Stimulated activated CD4-positive, alpha-beta T cell treated with anti-CD3 and anti-CD28 coated beads, TNF-alpha, amount 100 ng/mL, for 1 hour (primary cell): Measurements from ENCODE around the gene ANGEL2.
"Not testable (repeated sequence)": the region's sequence is repeated elsewhere in the genome, so short reads cannot be mapped to it uniquely, and the experiment has no call there.

Experiments
- DNase-seq, 3 donors: peaks; one replicate each; pipeline ENCODE4 v3.0.0-alpha.2; 2020; ENCODE audit warnings: low read depth in 3 of 3, low spot score in 1 of 3

The ANGEL2 gene

DNA sequence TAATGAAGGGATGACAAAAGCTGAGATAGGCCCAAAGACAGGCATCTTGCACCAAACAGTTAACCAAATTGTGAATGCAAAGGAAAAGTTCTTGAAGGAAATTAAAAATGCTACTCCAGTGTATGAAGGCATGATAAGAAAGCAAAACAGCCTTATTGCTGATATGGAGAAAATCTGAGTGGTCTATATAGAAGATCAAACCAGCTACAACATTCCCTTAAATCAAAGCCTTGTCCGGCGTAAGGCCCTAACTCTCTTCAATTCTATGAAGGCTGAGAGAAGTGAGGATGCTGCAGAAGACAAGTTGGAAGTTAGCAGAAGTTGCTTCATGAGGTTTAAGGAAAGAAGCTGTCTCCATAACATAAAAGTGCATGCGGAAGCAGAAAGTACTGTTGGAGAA lies 4.3 kb upstream of the ANGEL2 start:
- no peak for DNase-seq

DNA sequence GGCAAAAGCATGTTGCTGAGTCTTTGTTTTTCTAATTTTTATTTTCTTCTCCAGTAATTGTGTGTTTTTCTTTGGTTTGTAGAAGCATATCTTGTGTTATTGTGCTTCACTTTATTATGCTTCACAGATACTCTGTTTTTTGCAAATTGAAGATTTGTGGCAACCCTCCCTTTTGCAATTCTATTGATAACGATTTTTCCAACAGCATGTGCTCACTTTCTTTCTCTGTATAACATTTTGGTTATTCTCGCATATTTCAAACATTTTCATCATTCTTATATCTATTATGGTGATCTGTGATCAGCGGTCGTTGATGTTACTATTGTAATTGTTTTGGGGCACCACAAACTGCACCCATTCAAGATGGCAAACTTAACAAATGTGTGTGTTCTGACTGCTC lies 3.8 kb upstream of the ANGEL2 start:
- no peak for DNase-seq

DNA sequence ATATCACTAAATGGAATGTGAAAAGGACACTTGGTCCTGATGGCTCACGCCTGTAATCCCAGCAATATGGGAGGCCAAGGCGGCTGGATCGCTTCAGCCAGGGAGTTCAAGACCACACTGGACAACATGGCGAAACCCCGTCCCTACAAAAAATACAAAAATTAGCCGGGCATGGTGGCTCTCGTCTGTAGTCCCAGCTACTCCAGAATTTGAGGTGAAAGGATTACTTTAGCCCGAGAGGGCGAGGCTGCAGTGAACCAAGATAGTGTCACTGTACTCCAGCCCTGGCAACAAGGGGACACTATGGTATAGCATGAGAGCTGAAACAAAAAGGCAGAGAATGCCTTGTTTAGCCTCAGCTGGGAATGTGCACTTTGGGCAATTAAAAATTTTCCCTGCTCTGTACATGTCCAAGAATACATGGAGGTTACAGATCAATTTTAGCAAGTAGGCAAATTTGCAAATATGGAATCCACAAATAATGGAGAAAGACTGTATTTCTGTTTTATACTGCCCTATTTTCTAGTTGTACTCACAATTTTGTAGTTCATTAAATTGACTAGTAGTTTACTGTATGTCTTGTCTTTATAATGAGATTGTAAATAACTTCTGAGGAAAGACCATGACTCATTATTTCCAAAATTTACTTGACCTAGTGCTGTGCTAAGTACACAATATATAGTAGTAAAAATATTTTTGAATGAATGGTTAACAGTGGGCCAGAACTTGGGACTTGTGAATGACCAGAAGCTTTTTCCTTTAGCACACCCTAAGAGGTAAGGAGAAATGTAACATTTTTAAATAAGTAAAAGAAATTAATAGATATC lies 2.0 kb upstream of the ANGEL2 start:
- DNase-seq = no peak

DNA sequence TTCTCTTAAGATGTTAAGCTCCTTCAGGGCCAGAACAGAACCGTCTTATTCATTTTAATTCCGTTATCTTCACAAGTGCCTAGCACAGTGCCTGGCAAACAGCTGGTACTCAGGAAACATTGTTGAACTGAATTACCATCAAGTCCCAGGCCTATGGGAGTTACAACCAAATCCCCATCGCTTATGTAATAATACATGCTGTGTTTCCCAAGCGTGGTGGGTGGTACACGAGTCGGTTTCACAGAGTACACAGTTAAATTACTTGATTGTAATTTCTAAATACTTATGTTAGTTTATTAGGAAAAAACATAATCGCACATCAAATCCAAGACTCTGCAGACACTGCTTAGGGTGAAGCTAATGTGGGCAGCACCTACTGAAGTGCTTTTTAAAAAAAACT lies 1.0 kb downstream of the ANGEL2 start:
- DNase-seq = no peak

DNA sequence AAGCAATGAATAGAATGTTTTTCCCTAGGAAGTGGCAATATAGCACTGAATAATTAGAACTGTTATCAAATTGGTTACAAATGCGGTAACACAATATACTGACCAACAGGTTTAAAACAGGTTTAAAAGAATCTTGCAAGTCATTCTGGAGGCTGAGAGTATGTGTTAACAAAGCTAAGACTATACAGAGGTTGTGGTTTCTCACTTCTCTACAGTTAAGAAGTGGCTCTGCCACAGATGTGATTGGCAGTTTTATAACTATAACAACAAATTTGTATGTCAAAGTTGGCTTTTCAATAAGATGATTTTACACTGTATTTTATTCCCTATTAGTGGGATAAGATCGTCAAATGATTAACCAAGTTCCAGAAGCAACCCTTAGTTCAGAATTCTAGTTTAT lies 7.1 kb downstream of the ANGEL2 start:
- DNase-seq = no peak

DNA sequence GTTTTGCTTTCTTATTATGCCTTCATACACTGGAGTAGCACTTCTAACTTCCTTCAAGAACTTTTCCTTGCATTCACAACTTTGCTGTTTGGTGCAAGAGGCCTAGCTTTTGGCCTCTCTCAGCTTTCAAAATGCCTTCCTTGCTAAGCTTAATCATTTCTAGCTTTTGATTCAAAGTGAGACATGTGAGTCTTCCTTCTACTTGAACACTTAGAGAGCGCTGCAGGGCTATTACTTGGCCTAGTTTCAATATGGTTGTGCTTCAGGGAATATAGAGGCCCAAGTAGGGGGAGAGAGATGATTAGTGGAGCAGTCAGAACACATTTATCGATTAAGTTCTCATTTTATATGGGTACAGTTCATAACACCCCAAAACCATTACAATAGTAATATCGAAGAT lies 12.4 kb downstream of the ANGEL2 start:
- no peak for DNase-seq

DNA sequence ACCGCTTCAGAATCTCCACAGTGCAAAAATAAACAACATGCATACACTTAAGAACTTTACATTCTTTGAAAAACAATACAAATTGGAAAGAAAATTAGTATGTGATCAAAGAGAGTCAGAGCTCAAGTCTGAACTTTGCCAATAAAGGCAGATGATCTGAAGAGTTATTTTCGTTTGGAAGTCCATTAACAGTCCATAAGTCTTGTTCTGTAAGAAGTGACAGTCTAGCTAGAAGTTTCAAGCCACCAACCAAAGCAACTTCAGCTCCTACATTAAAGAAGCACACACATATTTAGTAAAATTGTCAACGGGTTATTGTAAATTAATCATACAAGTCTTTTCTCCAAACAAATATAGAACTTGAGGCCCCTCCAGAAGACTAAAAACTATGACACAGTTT lies 20.7 kb downstream of the ANGEL2 start:
- no peak for DNase-seq

DNA sequence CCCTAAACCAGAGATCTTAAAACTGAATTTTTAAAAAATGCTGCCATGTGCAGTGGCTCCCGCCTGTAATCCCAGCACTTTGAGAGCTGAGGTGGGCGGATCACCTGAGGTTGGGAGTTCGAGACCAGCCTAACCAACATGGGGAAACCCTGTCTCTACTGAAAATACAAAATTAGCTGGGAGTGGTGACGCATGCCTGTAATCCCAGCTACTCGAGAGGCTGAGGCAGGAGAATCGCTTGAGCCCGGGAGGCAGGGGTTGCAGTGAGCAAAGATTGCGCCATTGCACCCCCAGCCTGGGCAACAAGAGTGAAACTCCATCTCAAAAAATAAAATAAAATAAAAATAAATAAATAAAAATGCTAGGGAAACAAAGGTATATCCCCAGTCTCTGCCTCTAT lies 21.7 kb downstream of the ANGEL2 start:
- not testable (repeated sequence) for DNase-seq

DNA sequence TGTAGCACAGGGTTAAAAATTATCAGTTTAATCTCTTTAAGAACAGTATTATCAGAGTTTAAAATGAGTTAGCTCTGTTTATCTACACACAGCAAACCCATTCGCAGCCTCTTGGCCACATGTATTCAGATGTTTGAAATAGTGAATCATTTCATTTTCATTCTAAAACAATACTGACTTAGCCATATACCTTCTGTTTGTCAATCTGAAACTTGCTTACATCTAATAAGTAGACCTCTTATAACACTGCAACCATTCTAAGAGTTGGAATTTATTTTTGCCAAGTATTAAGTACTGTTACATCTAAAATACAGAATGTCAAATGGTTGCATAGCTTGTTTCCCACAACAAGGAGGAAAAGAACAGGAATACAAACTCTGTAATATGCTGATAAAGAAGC lies 25.4 kb downstream of the ANGEL2 start:
- no peak for DNase-seq

DNA sequence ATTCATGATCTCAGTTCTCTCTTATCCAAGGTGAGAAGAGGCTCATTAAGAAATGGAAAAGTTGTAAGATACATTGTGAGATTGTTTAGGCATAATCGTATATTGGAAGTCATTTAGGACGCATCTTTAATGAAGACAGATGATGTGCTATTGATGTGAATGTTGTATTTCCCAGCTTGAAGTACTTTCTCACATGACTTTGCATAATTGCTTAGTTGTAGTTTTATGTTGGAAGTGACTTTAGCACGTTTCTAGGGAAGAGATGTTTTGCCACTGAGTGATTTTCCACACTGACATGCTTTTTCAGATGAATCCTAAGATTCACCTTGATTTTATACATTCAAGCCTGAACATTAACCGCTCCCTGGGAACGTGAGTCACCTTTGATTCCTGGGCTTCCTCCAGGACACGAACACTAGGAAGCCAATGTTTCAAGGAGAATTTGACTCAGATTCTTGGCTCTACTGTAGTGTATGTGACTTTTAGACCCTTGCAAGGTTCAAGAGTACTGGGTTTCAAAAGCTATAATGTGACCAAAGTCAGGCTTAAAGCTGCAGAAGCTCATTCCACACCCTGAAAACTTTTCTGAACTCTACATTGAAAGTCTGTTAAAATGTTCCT lies 27.9 kb downstream of the ANGEL2 start:
- DNase-seq = no peak

DNA sequence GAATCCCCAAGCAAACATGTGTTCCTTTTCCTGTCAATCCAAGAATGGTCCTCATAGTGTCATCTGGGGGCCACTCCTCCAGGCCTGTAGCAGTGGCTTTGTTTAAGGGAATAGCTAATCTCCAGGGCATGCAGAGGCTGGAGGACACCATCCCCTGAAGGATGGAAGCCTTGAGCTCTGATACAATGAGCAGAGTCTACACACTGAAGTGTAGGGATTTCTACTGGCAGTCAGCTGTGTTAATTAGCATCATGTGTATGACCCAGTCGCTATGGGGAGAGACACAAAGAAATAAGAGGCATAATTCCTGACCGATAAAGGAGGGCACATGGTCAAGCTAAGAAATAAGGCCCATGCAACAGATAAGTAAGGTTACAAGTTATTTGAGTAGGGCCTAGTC lies 29.1 kb downstream of the ANGEL2 start:
- no peak for DNase-seq

DNA sequence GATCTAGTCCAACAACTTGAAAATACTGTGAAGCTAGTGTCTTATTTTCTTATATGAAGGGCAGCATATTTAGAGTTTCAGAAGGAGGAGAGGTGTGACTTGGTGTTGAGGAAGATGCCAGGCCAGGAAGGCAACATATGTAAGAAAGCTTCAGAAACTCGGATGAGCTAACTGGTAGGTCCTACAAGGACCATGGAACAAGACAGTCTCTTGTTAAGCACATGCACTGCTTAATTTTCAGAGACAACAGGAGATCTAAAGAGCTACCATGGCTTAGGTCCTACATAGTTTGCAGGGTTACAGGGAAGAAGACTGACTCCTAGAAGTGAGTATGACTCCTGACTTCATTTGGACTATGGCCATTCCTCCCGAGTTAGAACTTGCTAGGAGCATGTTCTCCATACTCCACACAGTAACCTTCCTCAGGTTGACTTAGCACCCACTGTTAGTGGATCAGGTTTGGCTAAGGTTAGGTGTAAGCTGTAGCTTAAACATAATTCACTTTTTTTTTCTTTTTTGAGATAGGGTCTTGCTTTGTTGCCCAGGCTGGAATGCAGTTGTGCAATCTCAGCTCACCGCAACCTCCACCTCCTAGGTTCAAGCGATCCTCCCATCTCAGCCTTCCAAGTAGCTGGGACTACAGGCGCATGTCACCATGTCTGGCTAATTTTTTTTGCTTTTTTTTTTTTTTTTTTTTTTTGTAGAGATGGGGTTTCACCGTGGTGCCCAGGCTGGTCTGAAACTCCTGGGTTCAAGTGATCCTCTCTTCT lies 31.0 kb downstream of the ANGEL2 start:
- no peak for DNase-seq

DNA sequence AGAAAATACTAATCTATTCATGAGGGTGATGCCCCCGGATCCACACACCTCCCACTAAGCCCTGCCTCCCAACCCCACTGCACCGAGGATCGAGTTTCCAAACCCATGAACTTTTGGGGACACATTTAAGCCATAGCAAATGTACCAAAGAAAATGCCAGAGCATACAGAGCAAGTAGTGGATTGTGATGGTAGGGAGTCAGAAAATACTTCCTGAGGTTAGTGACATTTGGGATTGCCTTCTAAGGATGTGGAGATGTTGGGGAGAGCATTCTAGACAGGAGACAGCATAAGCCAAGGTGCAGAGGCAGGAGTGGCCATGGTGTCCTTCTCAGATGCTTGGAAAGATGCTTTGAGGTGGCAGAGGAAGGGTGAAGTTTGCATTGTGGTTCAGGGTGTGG lies 32.2 kb downstream of the ANGEL2 start:
- DNase-seq = no peak

DNA sequence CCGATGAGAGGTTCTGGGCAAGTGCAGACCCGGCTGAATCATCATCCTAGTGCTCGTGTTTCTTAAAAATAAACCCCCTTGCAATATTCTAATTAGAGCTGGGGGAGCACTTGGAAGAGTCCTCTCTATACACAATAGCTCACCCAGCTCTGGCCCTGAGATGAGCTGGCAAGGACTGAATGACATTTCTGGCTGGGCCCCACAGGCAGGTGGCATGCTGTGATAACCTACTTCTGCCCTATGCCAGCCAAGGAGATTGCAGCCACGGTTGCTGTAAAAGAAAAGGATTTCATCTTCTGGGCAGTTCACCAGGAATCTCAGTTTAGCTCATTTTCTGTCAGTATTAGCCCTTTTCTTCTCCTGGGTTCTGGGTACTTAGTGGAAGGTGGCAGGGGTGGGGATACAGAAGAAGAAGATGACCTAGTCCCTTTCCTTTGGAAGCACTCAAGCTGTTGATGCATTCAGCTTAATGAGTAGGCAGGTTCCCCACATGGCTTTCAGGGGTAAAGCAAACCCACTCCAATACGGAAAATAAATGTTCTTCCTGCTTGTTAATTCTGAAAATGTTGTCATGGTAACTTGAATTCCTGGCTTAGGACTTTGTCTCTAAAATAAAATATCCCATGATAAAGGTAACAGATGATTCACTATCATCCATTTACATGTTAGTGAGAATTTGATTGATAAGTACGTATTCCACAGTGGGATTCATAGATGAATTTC lies 33.1 kb downstream of the ANGEL2 start:
- no peak for DNase-seq

DNA sequence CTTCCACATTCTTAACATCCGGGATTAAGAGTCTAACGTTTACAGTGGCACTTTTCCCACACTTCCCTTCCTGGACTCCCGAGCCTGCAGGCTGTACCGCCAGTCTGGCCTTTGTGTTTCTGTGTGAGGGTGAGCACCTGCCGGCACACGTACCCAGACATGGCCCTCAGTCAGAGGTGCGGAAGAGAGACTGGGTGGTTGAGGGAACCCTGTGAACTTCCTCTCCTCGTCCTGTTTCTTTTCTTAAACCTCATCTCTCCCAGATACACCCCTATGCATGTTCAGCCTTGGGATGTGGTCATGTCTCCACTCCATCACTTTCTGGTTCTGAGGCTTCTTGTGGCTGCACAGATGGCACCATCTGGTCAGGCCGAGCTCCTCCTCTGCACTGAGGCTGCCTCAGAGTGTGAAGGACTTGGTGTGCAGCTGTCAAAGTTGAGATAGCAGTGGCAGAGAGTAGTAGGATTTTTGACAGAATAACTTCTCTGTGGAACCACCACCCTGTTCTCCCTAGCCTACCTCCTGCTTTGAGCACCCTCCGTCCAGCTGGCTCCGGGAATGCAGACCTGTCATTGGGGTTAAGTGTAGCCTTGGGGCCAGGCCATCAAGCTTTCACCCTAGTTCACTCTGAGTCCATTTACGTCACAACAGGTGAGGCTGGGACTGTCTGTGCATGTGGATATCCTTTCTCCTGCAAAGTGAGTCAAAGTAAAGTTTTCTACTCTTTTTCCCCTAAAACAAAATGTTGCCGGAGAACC lies 33.9 kb downstream of the ANGEL2 start:
- DNase-seq = no peak

DNA sequence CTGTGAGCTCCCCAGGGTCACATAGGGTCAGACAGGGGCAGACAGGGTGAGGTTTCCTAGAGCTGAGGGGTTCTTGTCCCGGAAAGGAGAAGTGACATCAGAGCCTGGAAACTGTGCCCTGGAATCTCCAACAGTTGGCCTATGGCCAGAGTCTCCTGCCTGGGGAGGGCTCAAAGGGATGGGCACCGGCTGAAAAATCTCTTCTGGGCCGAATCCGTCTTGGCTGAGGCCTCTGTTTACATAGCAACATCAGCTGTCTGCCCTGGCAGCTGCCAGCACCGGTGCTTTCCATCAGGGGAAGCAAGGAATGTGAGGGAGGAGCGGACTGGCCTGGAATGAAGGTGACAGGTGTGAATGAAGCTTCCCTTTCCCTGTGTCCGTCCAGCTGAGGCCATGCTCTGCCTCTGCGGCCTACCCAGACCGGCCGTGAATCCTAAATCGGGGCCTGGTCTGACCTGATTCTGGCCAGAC lies 34.6 kb downstream of the ANGEL2 start:
- no peak for DNase-seq

DNA sequence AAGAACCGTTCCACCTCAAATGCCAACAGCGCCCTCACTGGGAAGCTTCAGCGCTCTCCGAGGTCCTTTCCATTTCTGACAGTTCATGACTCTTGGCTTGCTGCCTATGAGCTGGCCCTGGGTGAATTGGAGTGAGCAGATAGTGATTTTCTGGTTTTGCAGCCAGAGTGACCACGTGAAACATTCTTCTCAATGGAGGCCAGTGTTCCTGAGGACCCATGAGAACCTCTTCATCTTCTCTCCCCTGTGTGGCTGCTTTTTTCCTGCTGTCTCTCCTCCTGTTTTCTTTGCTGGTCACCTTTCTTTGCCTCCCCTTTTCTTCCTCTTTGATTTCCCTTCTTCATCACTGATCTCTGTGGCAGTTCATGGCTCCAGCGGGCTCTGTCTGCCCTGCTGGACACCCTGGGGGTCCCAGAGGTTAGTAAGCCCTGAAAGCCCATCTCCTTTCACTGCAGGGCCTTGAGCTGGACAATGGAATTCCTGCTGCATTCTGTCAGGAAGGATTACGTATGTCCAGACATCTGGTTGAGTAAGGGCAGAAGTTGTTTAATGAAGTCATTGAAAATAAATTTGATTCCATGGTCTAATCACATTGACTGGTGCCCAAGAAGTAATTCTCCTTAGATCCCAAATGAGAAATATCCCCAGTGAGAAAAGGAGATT lies 35.4 kb downstream of the ANGEL2 start:
- no peak for DNase-seq

DNA sequence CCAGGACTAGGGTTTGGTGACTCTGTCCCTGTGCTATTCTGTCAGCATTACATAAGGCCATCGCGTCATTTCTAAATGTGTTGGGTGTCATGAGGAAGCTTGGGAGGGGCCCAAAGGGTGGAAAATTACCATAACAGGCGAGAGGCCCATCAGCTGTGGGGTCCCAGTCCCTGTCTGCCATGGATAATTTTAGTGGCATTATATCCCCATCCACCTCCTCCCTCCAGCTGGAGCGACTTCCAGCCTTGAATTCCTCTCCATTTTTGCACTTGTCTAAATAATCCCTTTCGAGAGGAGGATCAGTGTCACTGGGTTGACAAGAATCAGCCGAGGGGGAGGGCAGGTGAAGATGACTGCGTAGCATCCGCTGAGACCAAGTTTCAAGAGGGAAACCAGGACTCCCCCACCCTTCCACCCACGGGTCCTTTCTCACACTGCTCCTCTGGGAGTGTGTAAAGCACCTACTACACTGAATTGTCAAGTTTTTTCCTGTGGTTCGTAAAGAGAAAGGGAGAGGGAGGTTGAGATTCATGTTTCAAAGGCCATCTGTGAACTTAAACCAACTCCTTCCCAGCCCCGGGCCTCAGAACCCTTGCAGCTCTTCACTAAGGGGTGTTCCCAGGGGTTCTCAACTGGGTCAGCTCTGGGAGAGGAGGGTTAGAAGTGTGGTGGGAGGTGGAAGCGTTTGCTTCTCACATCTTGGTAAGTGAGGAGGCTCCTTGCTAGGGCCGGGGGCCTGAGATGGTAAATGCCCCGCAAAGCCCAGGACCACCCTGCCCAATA lies 36.1 kb downstream of the ANGEL2 start:
- no peak for DNase-seq
